ENCODE data around the gene SLC38A8. TPM values are rescaled to one million over a fixed set of nuclear protein-coding genes. Genes with fewer than 3 reads are reported as not detected.

The SLC38A8 gene
- total RNA-seq, 2 experiments from 2014 or later: not detected

- intact Hi-C loops (cut with micrococcal nuclease): no loop called here
- no peak for TF ChIP-seq CTCF (IDR thresholded peaks at IDR 0.05)
- Mint-ChIP-seq H3K27me3 (peaks cover 10% of the 10 kb centered on the region), H3K4me3 (no peak overlapping the region), H3K36me3 (ENCODE audit: low read depth) (no peaks in the 10 kb centered on the region), H3K9me3 (peaks cover 4% of the 10 kb centered on the region), H3K4me1 (ENCODE audit: low read depth) (peaks cover 2% of the 10 kb centered on the region), H3K27ac (no peak overlapping the region)
- ATAC-seq (no peak), DNase-seq (no peak)
- ChIA-PET CTCF (no interaction called here), POLR2A (no interaction called here)
These were observed 68.8 kb downstream of the SLC38A8 start for GRCh38 chr16:83973581-83974385.

GRCh38 chr16:83973077-83973476 is 69.5 kb downstream of the SLC38A8 start:
- POLR2A ChIA-PET: no interaction called here
- Mint-ChIP-seq H3K4me1 (ENCODE audit: low read depth) (peaks cover 2% of the 10 kb centered on the region), H3K9me3 (no peaks in the 10 kb centered on the region), H3K36me3 (ENCODE audit: low read depth) (no peaks in the 10 kb centered on the region), H3K27ac (no peak overlapping the region), H3K27me3 (peaks cover 10% of the 10 kb centered on the region), H3K4me3 (no peak overlapping the region)
- TF ChIP-seq CTCF (IDR thresholded peaks at IDR 0.05): no peak
- intact Hi-C loops (cut with micrococcal nuclease): no loop called here
- ATAC-seq: no peak
- CTCF ChIA-PET: no interaction called here
- DNase-seq: no peak

- ChIA-PET POLR2A (no interaction called here), CTCF (interaction anchor here (0.7 kb wide), 1 partner anchor 18 kb away, joined by 4 read pairs; no protein-coding TSS in a partner anchor)
- DNase-seq (no peak), ATAC-seq (no peak)
- peaks cover 5% of the 10 kb centered on the region for H3K4me1 Mint-ChIP-seq (ENCODE audit: low read depth)
- peaks cover 13% of the 10 kb centered on the region for H3K27me3 Mint-ChIP-seq
- intact Hi-C loops (cut with micrococcal nuclease): no loop called here
- H3K36me3 Mint-ChIP-seq (ENCODE audit: low read depth): no peaks in the 10 kb centered on the region
- no peak overlapping the region for H3K4me3 Mint-ChIP-seq
- no peak for TF ChIP-seq CTCF (IDR thresholded peaks at IDR 0.05)
- no peaks in the 10 kb centered on the region for H3K9me3 Mint-ChIP-seq
- H3K27ac Mint-ChIP-seq: no peak overlapping the region
These were observed 70.2 kb downstream of the SLC38A8 start for GRCh38 chr16:83972256-83973008.

- ChIA-PET POLR2A (no interaction called here), CTCF (interaction anchor here (0.7 to 2.5 kb wide), 3 partner anchors 17 to 95 kb away, joined by 3 to 15 read pairs (median 4); no protein-coding TSS in a partner anchor)
- peaks cover 13% of the 10 kb centered on the region for H3K27me3 Mint-ChIP-seq
- H3K36me3 Mint-ChIP-seq (ENCODE audit: low read depth): no peaks in the 10 kb centered on the region
- H3K27ac Mint-ChIP-seq: no peak overlapping the region
- ATAC-seq: no peak
- no peak for TF ChIP-seq CTCF (IDR thresholded peaks at IDR 0.05)
- H3K4me3 Mint-ChIP-seq: no peak overlapping the region
- no peaks in the 10 kb centered on the region for H3K9me3 Mint-ChIP-seq
- intact Hi-C loops (cut with micrococcal nuclease): no loop called here
- H3K4me1 Mint-ChIP-seq (ENCODE audit: low read depth): peaks cover 5% of the 10 kb centered on the region
- no peak for DNase-seq
These were observed 71.1 kb downstream of the SLC38A8 start for GRCh38 chr16:83971165-83972130.

Measured in activated CD8-positive, alpha-beta T cell treated with anti-CD3 and anti-CD28 coated beads for 36 hours (primary cell).